Stimulated activated CD8-positive, alpha-beta memory T cell treated with anti-CD3 and anti-CD28 coated beads, Interleukin-15, amount 100 ng/mL, for 1 hour (primary cell): Measurements from ENCODE around the gene LST1.

Experiments
- DNase-seq: peaks from one replicate; pipeline ENCODE4 v3.0.0-alpha.2; 2020; ENCODE audit warnings: low read depth

Gene LST1

GRCh38 chr6:31586008-31586407 lies at the start of gene LST1:
Gene LST1 (plus strand): TSS chr6:31586277. CDS start chr6:31587300, 1,023 bp downstream.
- no peak for DNase-seq

DNA sequence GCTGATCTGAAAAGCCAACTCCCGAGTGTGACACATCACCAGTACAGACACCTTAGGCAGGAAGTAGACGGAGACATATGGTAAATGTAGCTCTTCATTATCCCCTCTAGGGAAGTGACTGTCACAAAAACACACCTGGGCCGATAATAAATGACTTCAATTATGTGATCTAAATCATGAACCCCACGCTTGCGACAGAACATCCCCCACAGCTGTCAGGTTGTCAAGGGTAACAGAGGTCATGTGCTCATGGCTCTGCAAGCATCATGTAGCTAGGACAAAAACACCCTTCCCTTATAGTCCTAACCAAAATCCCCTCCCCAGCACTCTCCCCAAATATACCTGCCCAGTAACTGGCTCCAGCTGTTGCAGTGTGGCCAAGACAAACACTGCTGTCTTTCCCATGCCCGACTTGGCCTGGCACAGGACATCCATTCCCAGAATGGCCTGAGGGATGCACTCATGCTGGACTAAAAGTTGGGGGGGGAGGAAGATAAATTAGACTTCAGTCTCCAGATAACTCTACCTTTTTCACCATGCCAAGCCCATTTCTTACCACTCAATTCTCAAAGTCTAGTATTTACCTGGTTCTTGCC lies 47.2 kb upstream of the LST1 start:
- no peak for DNase-seq

- no peak for DNase-seq
Measured at GRCh38 chr6:31540640-31541039, 45.4 kb upstream of the LST1 start.

DNA sequence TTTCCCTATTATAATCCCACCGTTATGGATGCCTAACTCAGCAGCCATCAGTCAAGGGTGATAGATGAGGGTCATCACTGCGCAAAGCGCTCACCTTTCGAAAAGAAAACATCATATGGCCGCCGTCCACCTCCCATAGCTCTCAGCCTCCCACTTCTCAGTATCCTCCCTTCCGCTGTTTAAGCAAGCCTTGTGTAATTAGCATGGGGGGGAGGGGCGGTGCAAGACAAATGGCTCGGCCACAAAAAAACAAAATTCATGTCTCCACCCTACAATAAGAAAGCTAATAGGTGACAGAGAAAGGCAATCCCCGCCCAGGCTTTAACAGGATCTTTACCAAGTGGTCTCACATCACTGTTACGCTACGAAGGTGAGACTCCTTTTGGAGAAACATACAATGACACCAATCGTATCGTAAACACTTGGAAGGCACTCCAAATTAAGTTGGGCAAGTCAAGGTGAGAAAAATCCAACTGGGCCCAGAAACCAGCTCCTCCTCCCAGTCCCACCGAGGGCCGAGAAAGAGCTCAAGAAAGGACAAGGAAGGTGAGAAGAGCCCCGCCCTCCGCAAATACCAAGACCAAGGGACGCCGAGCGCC lies 44.9 kb upstream of the LST1 start:
- peak; percentile 26 for DNase-seq

GRCh38 chr6:31541658-31542521 lies 44.2 kb upstream of the LST1 start, which contains the start of gene DDX39B:
Gene DDX39B (minus strand): TSS chr6:31542003. CDS start chr6:31540532, 1,471 bp downstream.
- peak; percentile 86 for DNase-seq

DNA sequence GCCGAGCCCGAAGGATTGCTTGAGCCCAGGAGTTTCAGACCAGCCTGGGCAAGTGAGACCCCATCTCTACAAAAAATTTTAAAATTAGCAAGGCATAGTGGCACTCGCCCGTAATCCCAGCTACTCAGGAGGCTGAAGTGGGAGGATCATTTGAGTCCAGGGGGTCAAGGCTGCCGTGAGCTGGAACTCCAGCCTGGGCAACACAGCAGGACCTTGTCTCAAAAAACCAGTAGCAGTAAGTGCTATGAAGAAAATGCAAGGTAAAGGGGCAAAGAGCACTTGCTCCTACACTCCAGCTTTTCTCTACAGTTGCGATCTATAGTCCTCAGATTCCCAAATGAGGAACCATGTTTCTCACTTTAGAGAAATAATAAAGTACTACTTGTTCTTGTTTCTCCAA lies 42.4 kb upstream of the LST1 start:
- DNase-seq: no peak

DNA sequence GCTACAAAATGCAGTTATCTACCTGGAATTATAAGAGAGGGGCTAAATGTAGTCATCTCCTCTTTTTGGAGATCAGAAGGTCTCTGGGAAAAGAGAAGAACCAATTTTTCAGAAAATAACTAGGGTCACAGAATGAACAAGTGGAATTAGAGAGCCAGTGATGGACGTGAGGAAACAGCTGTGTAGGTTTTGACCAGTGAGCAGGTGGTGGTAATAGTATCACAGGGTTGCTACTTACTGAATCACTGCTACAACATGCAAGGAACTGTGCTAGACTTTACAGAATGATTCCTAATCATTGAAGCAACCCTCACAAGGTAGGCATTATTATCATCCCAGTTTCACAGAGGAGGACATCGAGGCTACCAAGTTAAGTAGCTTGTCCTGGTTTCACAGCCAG lies 41.4 kb upstream of the LST1 start:
- no peak for DNase-seq

- DNase-seq: no peak
Measured at GRCh38 chr6:31545291-31545690, 40.8 kb upstream of the LST1 start.

- peak; percentile 70 for DNase-seq
Measured at GRCh38 chr6:31546339-31546957, 39.6 kb upstream of the LST1 start, which contains the start of gene ATP6V1G2. Gene ATP6V1G2 (minus strand): TSS chr6:31546608. CDS start chr6:31546559, 49 bp downstream.

DNA sequence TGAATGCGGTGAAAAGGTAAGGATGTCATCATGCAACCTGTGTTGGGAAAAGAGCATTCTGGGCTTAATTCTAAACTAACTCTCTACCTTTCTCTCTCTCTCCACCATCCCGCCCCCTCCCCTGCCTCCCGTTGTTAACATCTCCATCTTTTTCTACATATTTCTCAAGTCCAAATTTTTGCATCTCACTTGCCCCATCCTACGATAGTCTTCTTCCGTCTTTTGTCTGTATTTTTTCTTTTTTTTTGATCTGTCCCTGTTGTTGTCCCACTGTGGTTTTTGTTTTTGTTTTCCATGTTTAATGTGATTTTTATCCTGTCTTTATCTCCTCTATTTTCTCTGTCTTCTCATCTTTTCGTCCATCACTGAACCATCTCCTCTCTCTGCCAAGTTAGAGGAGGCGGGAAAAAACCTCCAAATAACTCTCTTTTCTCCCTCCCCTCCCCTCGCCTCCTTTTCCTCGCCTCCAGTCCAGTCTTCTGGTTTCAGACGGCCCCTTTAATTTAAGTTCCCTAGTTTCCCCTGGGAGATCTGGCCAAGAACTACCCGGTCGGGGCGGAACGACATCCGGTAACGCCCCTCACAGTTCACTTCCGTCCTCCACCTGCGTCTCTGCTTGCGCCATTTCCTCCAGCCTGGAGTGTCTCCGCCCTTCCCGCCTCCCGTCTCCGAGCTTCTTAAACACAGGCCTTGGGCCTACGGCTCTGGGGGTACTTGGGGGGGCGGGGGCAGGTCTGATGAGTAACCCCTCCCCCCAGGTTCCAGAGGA lies 38.9 kb upstream of the LST1 start, which contains the start of gene NFKBIL1:
TSS of gene NFKBIL1 (plus strand) at position 651 of the 769 bp plus-strand sequence. CDS start at position 738, 87 bp downstream.
- peak; percentile 80 for DNase-seq

GRCh38 chr6:31547727-31548543 lies 38.1 kb upstream of the LST1 start:
- DNase-seq: no peak

GRCh38 chr6:31548544-31548873 lies 37.6 kb upstream of the LST1 start:
- DNase-seq: no peak

- DNase-seq: peak; percentile 47
Measured at GRCh38 chr6:31551371-31551770, 34.7 kb upstream of the LST1 start.

DNA sequence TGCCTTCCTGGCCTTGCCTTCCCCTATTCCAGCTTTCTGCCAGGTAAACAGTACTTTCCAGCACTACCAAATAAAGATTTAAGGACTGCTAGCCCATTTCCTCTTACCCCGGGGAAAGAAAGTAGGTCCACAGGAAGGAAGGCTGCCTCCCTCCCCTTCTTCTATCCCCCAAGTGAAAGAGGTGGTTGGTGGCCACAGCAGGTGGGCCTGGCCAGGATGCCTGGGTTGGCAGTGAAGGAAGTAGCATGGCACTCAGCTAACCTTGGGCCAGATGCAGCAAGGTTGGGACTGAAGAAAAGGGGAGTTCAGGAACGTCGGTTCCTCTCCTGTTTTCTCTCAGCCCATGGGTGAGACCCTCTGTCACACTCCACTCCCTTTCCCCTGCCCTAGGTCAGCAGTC lies 29.8 kb upstream of the LST1 start:
- no peak for DNase-seq

DNA sequence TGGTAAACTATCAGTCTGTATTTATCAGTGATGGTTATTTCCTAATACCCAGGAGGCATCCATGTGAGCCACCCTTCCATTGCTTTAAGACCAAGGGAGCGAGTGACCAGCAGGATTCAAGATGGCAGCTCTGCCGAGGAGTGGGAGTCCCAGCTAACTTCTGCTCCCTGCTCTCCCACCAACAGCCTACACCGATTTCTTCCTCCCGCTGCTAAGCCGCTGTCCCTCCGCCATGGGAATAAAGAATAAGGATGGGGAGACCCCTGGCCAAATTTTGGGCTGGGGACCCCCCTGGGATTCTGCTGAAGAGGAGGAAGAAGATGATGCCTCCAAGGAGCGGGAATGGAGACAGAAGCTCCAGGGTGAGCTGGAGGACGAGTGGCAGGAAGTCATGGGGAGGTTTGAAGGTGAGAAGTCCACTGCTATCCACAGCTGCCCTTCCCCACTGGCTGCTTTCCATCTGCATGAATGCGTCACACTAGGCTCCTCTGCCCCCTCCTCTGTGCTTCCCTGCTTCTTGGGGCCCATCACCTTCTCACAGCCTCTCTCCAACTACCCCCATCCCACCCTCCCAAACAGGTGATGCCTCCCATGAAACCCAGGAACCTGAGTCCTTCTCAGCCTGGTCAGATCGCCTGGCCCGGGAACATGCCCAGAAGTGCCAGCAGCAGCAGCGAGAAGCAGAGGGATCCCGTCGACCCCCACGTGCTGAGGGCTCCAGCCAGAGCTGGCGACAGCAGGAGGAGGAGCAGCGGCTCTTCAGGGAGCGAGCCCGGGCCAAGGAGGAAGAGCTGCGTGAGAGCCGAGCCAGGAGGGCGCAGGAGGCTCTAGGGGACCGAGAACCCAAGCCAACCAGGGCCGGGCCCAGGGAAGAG lies 28.4 kb upstream of the LST1 start:
- no peak for DNase-seq

- no peak for DNase-seq
Measured at GRCh38 chr6:31558318-31558625, 27.8 kb upstream of the LST1 start.

GRCh38 chr6:31558631-31559500 lies 27.2 kb upstream of the LST1 start:
- DNase-seq: no peak

DNA sequence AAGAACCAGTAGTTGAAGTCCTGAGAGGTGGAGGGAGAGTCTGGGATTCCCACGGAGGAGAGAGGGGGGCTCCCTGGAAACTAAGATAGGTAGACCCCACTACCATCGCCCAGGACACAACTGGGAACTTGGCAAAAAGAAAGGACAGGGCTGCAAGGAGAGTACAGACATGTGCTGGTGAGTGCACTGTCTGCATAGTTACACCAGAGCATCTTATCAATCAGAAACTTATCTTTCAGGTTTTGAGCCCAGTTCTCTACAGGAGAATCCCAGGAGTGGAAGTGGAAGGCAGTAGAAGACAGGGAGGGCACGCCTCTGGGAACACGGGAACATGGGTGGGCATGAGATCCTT lies 26.5 kb upstream of the LST1 start:
- DNase-seq: no peak
